HG03108 (cell line): ENCODE results near the gene CABP4.
"Not testable (repeated sequence)": the region's sequence is repeated elsewhere in the genome, so short reads cannot be mapped to it uniquely, and the experiment has no call there.

Experiments used
- ATAC-seq: cut with Tn5 transposase; IDR thresholded peaks from one replicate; pipeline ENCODE4 v1.9.1; 2021; ENCODE audit warnings: moderate library complexity; ENCODE audit not compliant: unreplicated experiment

The CABP4 gene

GRCh38 chr11:67476692-67477091, 21.5 kb downstream of the CABP4 start:
- ATAC-seq: not testable (repeated sequence)

GRCh38 chr11:67477344-67478050, 22.3 kb downstream of the CABP4 start:
- ATAC-seq: not testable (repeated sequence)

- ATAC-seq: no peak
Observed at GRCh38 chr11:67482275-67482826, 27.2 kb downstream of the CABP4 start.

DNA sequence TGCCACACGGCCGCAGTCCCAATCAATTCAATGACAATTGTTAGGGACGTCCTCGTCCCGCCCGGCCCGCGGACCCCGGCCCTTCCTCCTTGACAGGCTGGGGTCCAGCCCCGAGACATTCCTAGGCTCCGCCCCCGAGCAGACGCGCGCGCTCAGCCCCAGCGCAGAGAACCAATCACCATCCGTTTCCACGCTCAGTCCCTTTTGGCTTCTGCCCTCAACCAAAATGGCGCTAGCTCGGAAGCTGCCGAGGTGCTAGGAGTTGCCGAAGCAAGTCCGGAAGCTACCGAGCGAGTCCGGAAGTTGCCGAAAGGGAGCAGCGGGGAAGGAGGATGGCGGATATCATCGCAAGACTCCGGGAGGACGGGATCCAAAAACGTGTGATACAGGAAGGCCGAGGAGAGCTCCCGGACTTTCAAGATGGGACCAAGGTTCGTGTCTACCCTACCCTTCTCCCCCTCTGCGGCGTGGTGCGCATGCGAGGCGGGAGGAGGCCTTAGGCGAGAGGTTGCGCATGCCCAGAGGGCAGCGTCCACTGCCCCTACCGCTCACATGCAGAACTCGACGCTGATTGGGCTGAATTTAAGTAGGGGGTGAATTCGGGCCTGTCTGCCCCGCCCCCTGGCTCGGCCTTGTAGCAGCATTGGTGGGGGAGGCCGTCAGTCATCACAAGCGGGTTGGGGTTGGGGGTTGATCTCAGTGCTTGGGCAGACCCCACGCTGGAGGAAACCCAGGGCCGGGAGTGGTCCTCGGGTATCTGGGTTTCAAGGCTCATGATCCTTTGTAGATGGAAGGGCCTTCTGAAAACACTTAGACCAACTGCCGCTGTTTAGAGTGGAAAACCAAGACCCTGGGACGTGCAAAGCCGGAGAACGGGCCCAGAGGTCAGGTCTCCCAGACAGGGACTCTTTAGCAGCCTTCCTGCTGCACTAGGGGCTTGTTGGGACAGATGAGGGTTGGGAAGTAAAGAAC, 28.0 kb downstream of the CABP4 start, which contains the start of gene AIP:
Gene AIP, plus strand, starts transcription at position 200 of the 972 bp plus-strand sequence. Its CDS starts 133 bp downstream, at position 333.
- peak; percentile 54 for ATAC-seq

DNA sequence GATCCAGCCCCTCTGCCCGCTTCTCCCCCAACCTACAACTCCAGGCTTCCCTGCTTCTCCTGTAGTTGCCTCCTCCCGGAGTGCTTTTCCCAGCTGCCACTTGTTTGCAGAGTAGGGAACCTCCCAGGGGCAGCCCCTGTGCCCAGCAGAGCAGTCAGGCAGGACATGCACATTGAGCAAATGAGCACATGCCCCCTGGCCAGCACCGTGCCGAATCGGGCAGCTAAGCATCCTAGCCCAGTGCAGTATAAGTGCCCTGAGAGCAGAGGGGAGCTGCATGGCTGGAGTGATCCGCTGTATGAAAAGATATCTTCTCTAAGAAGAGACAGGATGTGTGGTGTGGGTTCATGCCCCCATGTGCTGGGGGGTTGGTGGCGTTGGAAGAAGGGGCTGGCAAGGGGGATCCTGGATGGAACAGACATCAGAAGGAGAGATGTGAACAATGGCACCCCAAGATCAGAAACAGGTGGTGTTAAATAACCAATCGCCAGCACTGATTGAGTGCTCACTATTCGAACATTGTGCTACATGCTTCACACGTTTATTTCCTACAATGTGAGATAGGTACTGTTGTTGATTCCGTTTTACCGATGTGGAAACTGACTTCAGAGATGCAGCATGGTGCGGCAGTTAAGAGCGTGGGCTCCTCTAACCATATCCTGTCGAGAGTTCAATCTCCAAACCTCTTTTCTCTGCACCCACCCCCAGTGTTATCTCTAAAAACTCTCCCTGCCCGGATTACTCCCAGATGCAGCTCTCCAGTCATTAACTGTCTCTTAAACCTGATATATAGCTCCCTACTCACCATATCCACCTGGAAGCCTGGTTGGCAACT, 28.9 kb downstream of the CABP4 start:
- ATAC-seq: no peak

- no peak for ATAC-seq
Observed at GRCh38 chr11:67484847-67485311, 29.7 kb downstream of the CABP4 start.

GRCh38 chr11:67485873-67486361, 30.8 kb downstream of the CABP4 start:
- ATAC-seq: peak; percentile 24

- peak; percentile 30 for ATAC-seq
Observed at GRCh38 chr11:67486481-67487195, 31.5 kb downstream of the CABP4 start.

GRCh38 chr11:67489203-67489884, 34.2 kb downstream of the CABP4 start:
- no peak for ATAC-seq

GRCh38 chr11:67489885-67490726, 35.0 kb downstream of the CABP4 start:
- ATAC-seq: no peak

DNA sequence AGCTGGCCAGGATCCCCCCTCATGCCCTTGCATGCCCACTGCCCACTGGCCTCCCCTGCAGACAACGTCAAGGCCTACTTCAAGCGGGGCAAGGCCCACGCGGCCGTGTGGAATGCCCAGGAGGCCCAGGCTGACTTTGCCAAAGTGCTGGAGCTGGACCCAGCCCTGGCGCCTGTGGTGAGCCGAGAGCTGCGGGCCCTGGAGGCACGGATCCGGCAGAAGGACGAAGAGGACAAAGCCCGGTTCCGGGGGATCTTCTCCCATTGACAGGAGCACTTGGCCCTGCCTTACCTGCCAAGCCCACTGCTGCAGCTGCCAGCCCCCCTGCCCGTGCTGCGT, 35.5 kb downstream of the CABP4 start:
- no peak for ATAC-seq

DNA sequence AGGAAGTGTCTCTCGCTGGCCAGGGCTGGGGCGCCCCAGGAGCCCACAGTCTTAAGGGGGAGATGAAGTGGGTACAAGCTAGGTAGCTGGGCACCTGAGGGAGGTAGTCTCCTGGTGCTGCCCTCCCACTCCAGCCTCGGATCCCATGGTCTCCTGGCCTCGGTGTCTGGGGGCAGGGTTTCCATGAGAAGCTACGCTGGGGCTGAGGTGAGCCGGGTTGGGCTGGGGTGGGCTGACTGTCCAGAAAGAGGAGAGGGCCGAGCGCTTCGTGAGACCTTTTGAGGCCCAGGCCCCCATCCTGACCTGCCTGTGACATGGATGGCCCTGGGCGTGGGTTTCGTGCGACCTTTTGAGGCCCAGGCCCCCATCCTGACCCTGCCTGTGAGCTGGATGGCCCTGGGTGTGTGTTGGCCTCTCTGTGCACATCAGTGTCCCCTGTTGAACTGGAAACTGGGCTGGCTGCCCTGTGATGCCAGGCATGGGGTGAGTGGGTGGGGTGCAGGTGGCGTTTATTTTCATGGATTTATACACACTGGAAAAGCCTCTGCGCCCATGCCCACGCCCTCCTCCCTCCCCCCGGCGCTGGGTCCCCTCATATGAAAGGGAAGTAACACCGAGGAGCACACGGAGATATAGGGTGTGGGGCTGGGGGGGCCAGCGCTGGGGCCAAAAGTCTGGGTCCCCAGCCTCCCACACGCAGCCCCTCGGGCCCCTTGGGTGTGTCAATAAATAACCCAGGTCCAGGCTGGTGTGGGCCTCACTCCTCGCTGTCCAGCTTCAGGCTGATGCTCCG, 36.3 kb downstream of the CABP4 start:
- ATAC-seq: no peak

DNA sequence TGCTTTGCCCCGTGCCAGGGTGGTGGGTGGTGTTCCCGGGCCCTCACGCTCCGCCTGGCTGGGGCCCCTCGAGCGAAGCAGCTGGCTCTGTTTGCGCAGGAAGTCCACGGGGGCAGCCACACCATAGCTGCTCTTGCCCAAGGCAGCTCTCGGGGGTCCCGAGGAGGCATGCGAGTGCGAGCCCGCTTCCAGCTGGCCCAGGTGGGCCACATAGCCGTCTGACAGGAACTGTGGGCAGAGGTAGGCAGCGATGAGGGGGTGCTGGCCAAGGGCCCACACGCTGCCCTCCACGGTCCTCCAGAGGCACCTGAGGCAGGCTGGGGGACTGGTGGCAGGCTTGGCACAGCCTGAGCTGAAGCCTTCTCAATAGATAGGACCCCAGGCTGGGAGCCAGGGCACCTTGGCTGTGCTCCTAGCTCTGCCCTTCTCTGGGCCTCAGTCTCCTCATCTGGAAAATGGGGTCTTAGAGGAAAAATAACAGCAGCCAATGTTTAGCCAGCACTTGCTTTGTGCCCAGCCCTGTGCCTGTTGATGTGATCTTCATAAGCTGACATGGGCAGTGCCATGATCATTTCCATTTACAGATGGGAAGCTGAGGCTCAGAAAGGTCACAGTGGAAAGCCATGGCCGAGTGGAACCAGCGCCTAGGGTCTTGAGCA, 37.0 kb downstream of the CABP4 start:
- ATAC-seq: no peak

DNA sequence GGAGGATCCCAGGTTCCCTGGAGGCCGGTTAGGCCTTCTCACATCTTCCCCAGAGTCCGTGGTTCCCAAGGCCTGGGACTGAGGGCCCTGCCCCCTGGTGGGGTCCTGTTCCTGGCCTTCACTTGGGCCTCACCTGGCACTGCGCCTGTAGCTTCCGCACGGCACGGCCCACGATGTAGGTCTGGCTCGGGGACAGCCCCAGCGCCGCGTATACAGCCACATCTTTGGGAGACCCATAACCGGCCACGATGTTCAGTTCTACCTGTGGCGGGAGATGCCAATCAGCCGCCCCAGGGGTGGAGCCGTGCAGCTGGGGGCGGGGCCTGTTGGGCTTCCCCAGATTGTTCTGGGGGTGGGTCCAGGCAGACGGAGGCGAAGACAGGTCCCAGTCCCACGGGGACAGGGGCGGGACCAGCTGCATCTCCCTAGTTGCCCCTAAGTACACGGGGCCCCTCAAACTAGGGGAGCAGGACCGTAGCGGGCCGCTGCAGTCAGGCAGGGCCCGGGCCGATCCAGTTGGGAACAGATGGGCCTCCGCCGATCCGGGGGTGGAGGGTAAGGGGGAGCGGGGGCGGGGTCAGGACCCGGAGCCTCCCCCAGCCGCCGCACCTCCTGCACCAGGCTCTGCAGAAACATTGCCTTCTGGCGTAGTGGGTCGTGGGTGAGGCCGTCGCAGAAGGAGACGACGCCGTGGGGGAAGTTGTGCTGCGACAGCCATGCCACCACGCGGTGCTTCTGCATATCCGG, 37.8 kb downstream of the CABP4 start:
- ATAC-seq: no peak

DNA sequence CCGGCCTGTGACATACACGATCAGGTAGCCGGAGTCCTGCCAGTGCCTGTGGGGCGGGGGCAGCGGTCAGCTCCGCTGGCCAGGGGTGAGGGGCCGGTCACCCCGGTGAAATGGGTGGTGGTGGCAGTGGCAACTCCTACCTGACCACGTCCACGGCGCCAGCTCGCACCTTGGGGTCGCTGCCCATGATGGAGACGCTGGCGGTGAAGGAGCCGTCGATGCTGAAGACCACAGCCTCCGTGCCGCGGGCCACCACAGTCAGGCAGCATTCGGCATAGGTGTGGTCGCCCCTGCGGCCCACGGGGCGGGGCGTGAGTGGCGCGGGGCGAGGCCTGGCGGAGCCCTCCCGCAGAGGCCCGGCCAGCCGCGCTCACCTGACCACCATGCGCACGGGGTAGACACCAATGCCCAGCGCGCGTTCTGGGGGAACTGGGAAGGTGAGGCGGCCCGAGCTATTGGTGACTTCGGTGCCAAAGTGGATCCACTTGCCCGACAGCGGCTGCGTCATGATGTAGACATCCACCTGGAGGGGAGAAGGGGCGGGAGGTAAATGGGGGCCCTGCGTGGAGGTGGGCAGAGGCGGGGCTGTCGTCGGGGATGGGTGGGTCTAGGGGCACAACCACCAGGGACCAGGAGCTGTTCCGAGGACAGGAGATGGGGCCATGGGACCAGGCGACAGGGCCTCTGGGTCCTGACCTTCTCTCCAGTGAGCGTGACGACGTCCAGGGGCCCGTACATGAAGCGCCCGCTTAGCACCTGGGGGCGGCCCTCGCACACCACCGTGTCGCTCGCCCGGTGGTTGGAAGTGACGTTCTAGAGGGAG, 38.6 kb downstream of the CABP4 start:
- ATAC-seq: no peak
